Osteocyte (in vitro differentiated cells): ENCODE results near the gene JAZF1. TPM values are rescaled to one million over a fixed set of nuclear protein-coding genes. Genes with fewer than 3 reads are reported as not detected.

Source experiments
- DNase-seq: peaks from one replicate; pipeline ENCODE4 v3.0.0; 2021; ENCODE audit warnings: mixed read lengths; ENCODE audit not compliant: unreplicated experiment; ENCODE audit errors: extremely low spot score
- H3K27ac Mint-ChIP-seq: one replicate; pipeline ENCODE4 v1.8.0; 2021; ENCODE audit warnings: mild to moderate bottlenecking, mixed read lengths; ENCODE audit not compliant: unreplicated experiment
- H3K27me3 Mint-ChIP-seq: one replicate; pipeline ENCODE4 v1.8.0; 2021; ENCODE audit warnings: mixed read lengths; ENCODE audit not compliant: unreplicated experiment
- H3K36me3 Mint-ChIP-seq: one replicate; pipeline ENCODE4 v1.8.0; 2021; ENCODE audit warnings: mixed read lengths; ENCODE audit not compliant: unreplicated experiment
- H3K4me1 Mint-ChIP-seq: one replicate; pipeline ENCODE4 v1.8.0; 2021; ENCODE audit warnings: mixed read lengths; ENCODE audit not compliant: unreplicated experiment
- H3K4me3 Mint-ChIP-seq: one replicate; pipeline ENCODE4 v1.8.0; 2021; ENCODE audit warnings: mild to moderate bottlenecking, moderate library complexity, mixed read lengths; ENCODE audit not compliant: unreplicated experiment
- H3K9me3 Mint-ChIP-seq: one replicate; pipeline ENCODE4 v1.8.0; 2021; ENCODE audit warnings: mixed read lengths; ENCODE audit not compliant: unreplicated experiment
- CTCF ChIP-seq: fragments of 200-600 bp; sonication (generic); IDR thresholded peaks from 2 replicates; pipeline ENCODE4 v1.5.0; 2021; ENCODE audit warnings: antibody characterized with exemption, mild to moderate bottlenecking, moderate library complexity
- total RNA-seq: library from RNA; stranded (reverse); gene quantifications from 2 replicates; pipeline ENCODE4 v1.2.1, GENCODE V29; 2021

JAZF1 gene
- total RNA-seq, 1 donor from 2014 or later, result 19.8 TPM

GRCh38 chr7:27943241-27943640, 237.4 kb downstream of the JAZF1 start:
- Mint-ChIP-seq H3K9me3 (no peaks in the 10 kb centered on the region), H3K4me3 (no peak overlapping the region), H3K27me3 (no peaks in the 10 kb centered on the region), H3K27ac (peak overlapping the region; percentile 13), H3K4me1 (peaks cover 39% of the 10 kb centered on the region), H3K36me3 (peaks cover 8% of the 10 kb centered on the region)
- no peak for DNase-seq
- TF ChIP-seq CTCF, result no peak

GRCh38 chr7:27942711-27943110, 237.9 kb downstream of the JAZF1 start:
- Mint-ChIP-seq H3K4me3 (no peak overlapping the region), H3K4me1 (peaks cover 38% of the 10 kb centered on the region), H3K9me3 (no peaks in the 10 kb centered on the region), H3K27ac (no peak overlapping the region), H3K27me3 (no peaks in the 10 kb centered on the region), H3K36me3 (peaks cover 8% of the 10 kb centered on the region)
- no peak for TF ChIP-seq CTCF
- no peak for DNase-seq

- Mint-ChIP-seq H3K27ac (no peak overlapping the region), H3K9me3 (no peaks in the 10 kb centered on the region), H3K36me3 (peaks cover 8% of the 10 kb centered on the region), H3K27me3 (no peaks in the 10 kb centered on the region), H3K4me3 (no peak overlapping the region), H3K4me1 (peaks cover 45% of the 10 kb centered on the region)
- no peak for DNase-seq
- no peak for TF ChIP-seq CTCF
These were observed 239.1 kb downstream of the JAZF1 start for GRCh38 chr7:27941522-27941921.

GRCh38 chr7:27940341-27940740, 240.3 kb downstream of the JAZF1 start:
- Mint-ChIP-seq H3K4me1 (peaks cover 47% of the 10 kb centered on the region), H3K27me3 (no peaks in the 10 kb centered on the region), H3K36me3 (peaks cover 8% of the 10 kb centered on the region), H3K4me3 (no peak overlapping the region), H3K9me3 (no peaks in the 10 kb centered on the region), H3K27ac (no peak overlapping the region)
- no peak for TF ChIP-seq CTCF
- DNase-seq, result no peak

- Mint-ChIP-seq H3K4me3 (no peak overlapping the region), H3K27me3 (no peaks in the 10 kb centered on the region), H3K4me1 (peaks cover 44% of the 10 kb centered on the region), H3K9me3 (no peaks in the 10 kb centered on the region), H3K27ac (no peak overlapping the region), H3K36me3 (peaks cover 8% of the 10 kb centered on the region)
- DNase-seq, result no peak
- no peak for TF ChIP-seq CTCF
These were observed 240.7 kb downstream of the JAZF1 start for GRCh38 chr7:27939893-27940292.
